Measurements from ENCODE around the gene NPC2. TPM values are rescaled to one million over a fixed set of nuclear protein-coding genes. Genes with fewer than 3 reads are reported as not detected.

NPC2 gene
- total and polyA plus RNA-seq, 2 of the 4 experiments (the other 2 are of a cell fraction), result 210 to 273 TPM

- Histone ChIP-seq H2BK5ac (ENCODE audit: low read depth, low read length, poor library complexity, severe bottlenecking) (no peak overlapping the region), H3K36me3 (ENCODE audit: control insufficient read depth, insufficient read depth, low read length) (peaks cover 30% of the 10 kb centered on the region), H3K27ac (ENCODE audit: insufficient read depth, low read length) (no peak overlapping the region), H4K8ac (ENCODE audit: low read depth in 2 of 2, low read length in 2 of 2) (no peak overlapping the region), H3K4ac (ENCODE audit: low read depth, low read length) (no peak overlapping the region), H2AK9ac (replicated peaks; ENCODE audit: low read depth, low read length, poor library complexity) (no peak overlapping the region), H3K18ac (ENCODE audit: low read depth, low read length) (no peak overlapping the region), H2AK5ac (ENCODE audit: low read depth, low read length) (no peak overlapping the region), H2AFZ (replicated peaks; ENCODE audit: low read length, poor library complexity) (no peak overlapping the region), H3K4me2 (ENCODE audit: low read depth, low read length) (no peak overlapping the region), H4K91ac (ENCODE audit: insufficient read depth, low read depth, low read length) (no peak overlapping the region), H3K4me1 (ENCODE audit: control insufficient read depth, insufficient read depth, low read length) (peaks cover 3% of the 10 kb centered on the region; the same call in 1 of the 2 replicates), H3K9me1 (ENCODE audit: insufficient read depth, low read length) (no peaks in the 10 kb centered on the region; the same call in 1 of the 2 replicates), H4K20me1 (ENCODE audit: insufficient read depth, low read length) (no peaks in the 10 kb centered on the region), H3K79me1 (ENCODE audit: low read depth in 1 of 2, low read length in 2 of 2) (peaks cover 0 to 5% of the 10 kb centered on the region in 2 experiments; a peak in 1 of 4 replicates), H4K5ac (ENCODE audit: low read depth, low read length) (no peak overlapping the region), H3K56ac (ENCODE audit: extremely low read depth, insufficient read depth, low read length) (no peak overlapping the region), H3K14ac (replicated peaks; ENCODE audit: low read depth, low read length) (no peak overlapping the region), H3K4me3 (ENCODE audit: insufficient read depth, low read depth, low read length) (no peak overlapping the region), H3K27me3 (ENCODE audit: control insufficient read depth, insufficient read depth, low read length) (no peaks in the 10 kb centered on the region), H3K23ac (ENCODE audit: low read depth, low read length) (no peak overlapping the region), H2BK120ac (ENCODE audit: low read depth, low read length) (no peak overlapping the region), H2BK15ac (ENCODE audit: low read depth, low read length) (no peak overlapping the region), H2BK20ac (ENCODE audit: low read depth, low read length) (no peak overlapping the region), H3K9me3 (ENCODE audit: control insufficient read depth, insufficient read depth, low read length) (no peaks in the 10 kb centered on the region), H3K9ac (ENCODE audit: low read depth, low read length) (no peak overlapping the region)
- BruUV-seq (replicated peaks), result no TSS peak
- CTCF ChIA-PET, result interaction anchor here (0.6 kb wide), 1 partner anchor 528 kb away, joined by 3 read pairs; no protein-coding TSS in a partner anchor
- no peak for ATAC-seq (ENCODE audit: low read depth)
- dilution Hi-C loops (cut with HindIII; ENCODE audit: low sequenced_read_pairs, unreplicated experiment) (no loop called here), in situ Hi-C loops (cut with MboI; ENCODE audit: low sequenced_read_pairs) (loop anchor here (5.0 to 10.0 kb wide), 2 partner anchors 102 to 290 kb away; no protein-coding TSS in a partner anchor), intact Hi-C loops (cut with micrococcal nuclease) (no loop called here)
- 77% methylated on average over 4 of the region's 20 CpGs; no CpG with 5 or more reads in 1 of the 2 experiments for WGBS, 2 experiments (ENCODE audit: extremely low coverage in 2 of 2, insufficient read length in 1 of 2)
- DNase-seq, result no peak
- POLR2A ChIA-PET (ENCODE audit: unreplicated experiment), result no interaction called here
- TF ChIP-seq RCOR1 (IDR thresholded peaks at IDR 0.05; ENCODE audit: insufficient replicate concordance, low read length) (no peak), RFX5 (IDR thresholded peaks at IDR 0.05; ENCODE audit: low read depth, low read length) (no peak), CTCF (conservative IDR thresholded peaks at IDR 0.05; ENCODE audit: low read depth, low read length) (no peak), MAZ (IDR thresholded peaks at IDR 0.05; ENCODE audit: borderline replicate concordance, low read depth, low read length) (no peak), RAD21 (IDR thresholded peaks at IDR 0.05; ENCODE audit: low read length) (no peak), MXI1 (IDR thresholded peaks at IDR 0.05; ENCODE audit: borderline replicate concordance, low read depth, low read length) (no peak), NFE2L2 (IDR thresholded peaks at IDR 0.05; ENCODE audit: low read depth, low read length) (no peak), ELK1 (IDR thresholded peaks at IDR 0.05; ENCODE audit: borderline replicate concordance, low read depth, low read length) (no peak), BHLHE40 (IDR thresholded peaks at IDR 0.05; ENCODE audit: low read depth, low read length) (no peak), FOS (IDR thresholded peaks at IDR 0.05; ENCODE audit: low read depth, low read length) (no peak), USF2 (IDR thresholded peaks at IDR 0.05; ENCODE audit: low read depth, low read length) (no peak), SMC3 (IDR thresholded peaks at IDR 0.05; ENCODE audit: low read depth, low read length) (no peak), CEBPB (IDR thresholded peaks at IDR 0.05; ENCODE audit: low read depth, low read length) (no peak), MAFK (IDR thresholded peaks at IDR 0.05; ENCODE audit: low read depth, low read length) (no peak)
Measured at GRCh38 chr14:74504874-74505720, 12.0 kb upstream of the NPC2 start.
